Thyroid gland (tissue), 4 donors: ENCODE measurements around the gene VPS18. TPM values are rescaled to one million over a fixed set of nuclear protein-coding genes. Genes with fewer than 3 reads are reported as not detected.

ENCODE experiments used
- DNase-seq, 2 donors: peaks; one replicate each; pipeline ENCODE4 v3.0.0-alpha.2; 2019
- H3K27ac ChIP-seq, 3 donors: fragments of 200-600 bp; sonication (generic); 1 replicate in 2 of 3; 2 replicates in 1 of 3; pipeline ENCODE4 v1.5.1; 2016 to 2019; ENCODE audit warnings: mild to moderate bottlenecking in 1 of 3, moderate library complexity in 1 of 3
- H3K27me3 ChIP-seq: fragments of 200-600 bp; sonication (generic); one replicate; pipeline ENCODE4 v1.5.1; 2019
- H3K36me3 ChIP-seq, 2 donors: fragments of 200-600 bp; sonication (generic); one replicate each; pipeline ENCODE4 v1.5.1; 2016 to 2019
- H3K4me1 ChIP-seq, 2 donors: fragments of 200-600 bp; sonication (generic); one replicate each; pipeline ENCODE4 v1.5.1; 2017 to 2019
- H3K4me3 ChIP-seq, 3 donors: fragments of 200-600 bp; sonication (generic); replicated peaks in 1 of 3; 1 replicate in 2 of 3; 2 replicates in 1 of 3; pipeline ENCODE4 v1.5.1; 2016; ENCODE audit warnings: mild to moderate bottlenecking in 1 of 3
- H3K9me3 ChIP-seq: fragments of 200-600 bp; sonication (generic); one replicate; pipeline ENCODE4 v1.5.1; 2017
- CTCF ChIP-seq, 6 experiments: fragments of 200-600 bp in 3 of 6; fragments of 450-650 bp in 3 of 6; sonication (generic) in 3 of 6; IDR thresholded peaks; one replicate each; pipeline ENCODE4 v1.5.1; 2016 to 2019; ENCODE audit warnings: antibody characterized with exemption in 6 of 6, mild to moderate bottlenecking in 2 of 6, inconsistent platforms in 1 of 6, moderate library complexity in 1 of 6
- POLR2A ChIP-seq, 2 donors: fragments of 450-650 bp; IDR thresholded peaks; one replicate each; pipeline ENCODE4 v1.6.1; 2017; ENCODE audit warnings: antibody characterized with exemption in 2 of 2, mild to moderate bottlenecking in 2 of 2, moderate library complexity in 1 of 2
- WGBS, 2 donors: methylation state at CpG; one replicate each; pipeline ENCODE4 v1.1.5; 2017; 5-methylcytosine and 5-hydroxymethylcytosine counted together
- intact Hi-C: fragments of 100-400 bp; cut with DNase I; formaldehyde crosslinking; loops from one replicate; pipeline ENCODE4 v1.15.1; 2023
- total RNA-seq, 4 donors: library from RNA; depleted of rRNA; stranded (reverse); fragments of >200 nt; gene quantifications; one replicate each; pipeline ENCODE4 v1.2.3, GENCODE V29; 2016

Gene VPS18
- total RNA-seq, 4 donors from 2014 or later = 29.2 to 43.6 (median 37.2) TPM

DNA sequence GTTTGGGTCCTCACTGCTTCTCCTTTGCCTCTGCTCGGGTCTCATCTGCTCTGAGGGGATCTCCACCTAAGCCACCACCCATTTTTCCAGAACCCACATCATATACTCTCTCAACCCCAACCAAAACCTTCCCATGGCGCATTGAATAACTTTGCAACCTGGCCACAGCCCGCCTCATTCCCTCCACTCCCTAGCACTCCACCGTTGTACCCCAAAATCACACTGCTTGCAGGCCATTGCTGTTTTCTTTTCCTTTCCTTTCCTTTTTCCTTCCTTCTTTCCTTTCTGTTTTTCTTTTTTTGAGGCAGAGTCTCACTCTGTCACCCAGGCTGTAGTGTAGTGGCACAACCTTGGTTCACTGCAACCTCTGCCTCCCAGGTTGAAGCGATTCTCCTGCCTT is 3.1 kb upstream of the VPS18 start:
- Histone ChIP-seq H3K36me3 (no peaks in the 10 kb centered on the region), H3K4me1 (peaks cover 11 to 15% of the 10 kb centered on the region in 2 donors), H3K9me3 (no peaks in the 10 kb centered on the region), H3K27ac (no peak overlapping the region), H3K27me3 (no peaks in the 10 kb centered on the region), H3K4me3 (no peak overlapping the region)
- TF ChIP-seq POLR2A (IDR thresholded peaks at IDR 0.05) = no peak
- TF ChIP-seq CTCF (IDR thresholded peaks at IDR 0.05) = no peak
- DNase-seq = no peak
- intact Hi-C loops = loop anchor here (10.0 kb wide), 2 partner anchors 126 to 296 kb away; partner anchors contain the start of genes C15orf62, GCHFR and KNL1
- WGBS, 2 donors = 88 to 89% methylated on average over 5 of the region's 5 CpGs

DNA sequence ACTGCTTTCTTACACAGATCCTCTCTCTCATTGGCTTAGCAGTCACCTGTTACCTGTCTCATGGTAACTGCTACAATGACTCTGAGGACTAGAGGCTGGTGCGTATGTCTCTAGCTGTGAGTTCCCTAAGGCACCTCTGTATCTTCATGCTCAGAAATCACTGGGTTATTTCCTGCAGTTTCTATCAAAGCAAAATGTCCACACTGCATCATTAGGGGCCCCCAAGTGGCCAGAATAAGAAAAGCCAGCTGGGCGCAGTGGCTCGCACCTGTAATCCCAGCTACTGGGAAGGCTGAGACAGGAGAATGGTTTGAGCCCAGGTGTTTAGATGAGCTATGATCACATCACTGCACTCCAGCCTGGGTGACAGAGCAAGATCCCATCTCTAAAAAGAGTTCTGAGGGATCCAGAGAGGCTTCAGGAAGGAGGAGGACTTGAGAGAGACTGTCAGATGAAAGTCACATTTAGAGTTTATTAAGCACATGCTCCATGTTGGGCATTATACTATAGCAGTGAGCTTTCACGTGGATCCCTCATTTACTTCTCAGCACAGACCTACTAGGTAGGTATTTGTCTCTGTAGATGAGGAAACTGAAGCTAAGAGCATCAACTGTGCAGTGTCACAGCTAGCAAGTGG is 2.3 kb upstream of the VPS18 start:
- intact Hi-C loops = loop anchor here (2.0 to 10.0 kb wide), 3 partner anchors 35 to 297 kb away; partner anchors contain the start of genes C15orf62, GCHFR and KNL1
- DNase-seq = peak; percentile 59 to 62
- no peaks in the 10 kb centered on the region for H3K9me3 ChIP-seq
- no peaks in the 10 kb centered on the region for H3K27me3 ChIP-seq
- H3K4me1 ChIP-seq = peaks cover 11 to 15% of the 10 kb centered on the region in 2 donors
- peaks cover under 1 to 5% of the 10 kb centered on the region in 2 donors for H3K36me3 ChIP-seq
- no peak overlapping the region for H3K4me3 ChIP-seq
- no peak for TF ChIP-seq POLR2A (IDR thresholded peaks at IDR 0.05)
- peak; percentile 27 to 74 (median 64) for TF ChIP-seq CTCF (IDR thresholded peaks at IDR 0.05)
- 12 to 14% methylated on average over 4 of the region's 4 CpGs for WGBS, 2 donors
- no peak overlapping the region for H3K27ac ChIP-seq

GRCh38 chr15:40892447-40893012 is 1.7 kb upstream of the VPS18 start:
- peaks cover 2 to 5% of the 10 kb centered on the region in 2 donors for H3K36me3 ChIP-seq
- H3K27ac ChIP-seq = no peak overlapping the region
- no peak for DNase-seq
- no peak for TF ChIP-seq CTCF (IDR thresholded peaks at IDR 0.05)
- no peak for TF ChIP-seq POLR2A (IDR thresholded peaks at IDR 0.05)
- no peak overlapping the region for H3K4me3 ChIP-seq
- WGBS, 2 donors = 64 to 82% methylated on average over 2 of the region's 2 CpGs
- intact Hi-C loops = loop anchor here (2.0 to 10.0 kb wide), 3 partner anchors 36 to 298 kb away; partner anchors contain the start of genes C15orf62, GCHFR and KNL1
- H3K27me3 ChIP-seq = no peaks in the 10 kb centered on the region
- no peaks in the 10 kb centered on the region for H3K9me3 ChIP-seq
- peaks cover 11 to 15% of the 10 kb centered on the region in 2 donors for H3K4me1 ChIP-seq

GRCh38 chr15:40893019-40893670 is 1.1 kb upstream of the VPS18 start:
- Histone ChIP-seq H3K4me1 (peaks cover 11 to 15% of the 10 kb centered on the region in 2 donors), H3K4me3 (no peak overlapping the region), H3K36me3 (peaks cover 2 to 5% of the 10 kb centered on the region in 2 donors), H3K9me3 (no peaks in the 10 kb centered on the region), H3K27ac (no peak overlapping the region), H3K27me3 (no peaks in the 10 kb centered on the region)
- intact Hi-C loops = loop anchor here (2.0 to 10.0 kb wide), 3 partner anchors 36 to 298 kb away; partner anchors contain the start of genes C15orf62, GCHFR and KNL1
- TF ChIP-seq CTCF (IDR thresholded peaks at IDR 0.05) = no peak
- TF ChIP-seq POLR2A (IDR thresholded peaks at IDR 0.05) = no peak
- no peak for DNase-seq
- 78 to 82% methylated on average over 21 to 22 of the region's 22 CpGs for WGBS, 2 donors
